GM12878 (cell line): ENCODE results near the gene ZNF791. TPM values are rescaled to one million over a fixed set of nuclear protein-coding genes. Genes with fewer than 3 reads are reported as not detected.

ENCODE experiments used
- CBFB ChIP-seq: IDR thresholded peaks from 2 replicates; pipeline ENCODE4 v1.6.1; 2016; ENCODE audit warnings: antibody characterized with exemption, low read depth
- EED ChIP-seq: sonication (generic); IDR thresholded peaks from 2 replicates; pipeline ENCODE4 v1.6.1; 2016; ENCODE audit warnings: antibody characterized with exemption, low read depth
- FOXM1 ChIP-seq: IDR thresholded peaks from 2 replicates; pipeline ENCODE4 v1.6.1; 2012; ENCODE audit warnings: low read depth, mild to moderate bottlenecking, inconsistent platforms, low read length, moderate library complexity
- GATAD2B ChIP-seq: fragments of 450-650 bp; conservative IDR thresholded peaks from 2 replicates; pipeline ENCODE4 v1.6.1; 2017; ENCODE audit warnings: low read depth, mild to moderate bottlenecking, moderate library complexity
- HDAC6 ChIP-seq: fragments of 200-600 bp; sonication (generic); IDR thresholded peaks from one replicate; pipeline ENCODE4 v1.8.0; 2017; ENCODE audit warnings: antibody characterized with exemption; ENCODE audit not compliant: unreplicated experiment
- IKZF2 ChIP-seq, 2 experiments: fragments of 450-650 bp; IDR thresholded peaks; 2 replicates each; pipeline ENCODE4 v1.6.1; 2017; ENCODE audit warnings: mild to moderate bottlenecking in 2 of 2, moderate library complexity in 2 of 2
- JUNB ChIP-seq: IDR thresholded peaks from 2 replicates; pipeline ENCODE4 v1.6.1; 2016; ENCODE audit warnings: antibody characterized with exemption, mild to moderate bottlenecking
- JUND ChIP-seq: IDR thresholded peaks from 2 replicates; pipeline ENCODE4 v1.6.1; 2012; ENCODE audit warnings: low read depth, mild to moderate bottlenecking, low read length, improper control_type of control experiment, moderate library complexity
- KLF5 ChIP-seq: fragments of 450-650 bp; IDR thresholded peaks from 2 replicates; pipeline ENCODE4 v1.6.1; 2014; ENCODE audit warnings: mild to moderate bottlenecking; ENCODE audit not compliant: partially characterized antibody
- LARP7 ChIP-seq: fragments of 450-650 bp; IDR thresholded peaks from 2 replicates; pipeline ENCODE4 v1.6.1; 2017; ENCODE audit warnings: mild to moderate bottlenecking
- MLLT1 ChIP-seq: fragments of 450-650 bp; IDR thresholded peaks from 2 replicates; pipeline ENCODE4 v1.6.1; 2016; ENCODE audit warnings: mild to moderate bottlenecking
- NFYB ChIP-seq: IDR thresholded peaks from 2 replicates; pipeline ENCODE4 v1.6.1; 2011; ENCODE audit warnings: low read depth, mild to moderate bottlenecking, low read length, improper control_type of control experiment, moderate library complexity; ENCODE audit not compliant: insufficient read depth
- NR2C2 ChIP-seq: IDR thresholded peaks from 2 replicates; pipeline ENCODE4 v1.6.1; 2011; ENCODE audit warnings: borderline replicate concordance, low read depth; ENCODE audit not compliant: control insufficient read depth, insufficient read length
- PAX8 ChIP-seq: fragments of 450-650 bp; IDR thresholded peaks from 2 replicates; pipeline ENCODE4 v1.6.1; 2017; ENCODE audit warnings: mild to moderate bottlenecking, moderate library complexity
- RCOR1 ChIP-seq: conservative IDR thresholded peaks from 2 replicates; pipeline ENCODE4 v1.6.1; 2012; ENCODE audit warnings: low read depth, low read length, improper control_type of control experiment
- SP1 ChIP-seq: IDR thresholded peaks from one replicate; pipeline ENCODE4 v1.6.1; 2011; ENCODE audit warnings: low read depth, low read length
- STAT1 ChIP-seq: fragments of 450-650 bp; conservative IDR thresholded peaks from 2 replicates; pipeline ENCODE4 v1.6.1; 2014; ENCODE audit warnings: antibody characterized with exemption, mild to moderate bottlenecking
- SUPT20H ChIP-seq: IDR thresholded peaks from 2 replicates; pipeline ENCODE4 v1.6.1; 2011; ENCODE audit warnings: low read depth, mild to moderate bottlenecking, low read length, moderate library complexity, borderline replicate concordance; ENCODE audit not compliant: control insufficient read depth
- ZBTB4 ChIP-seq: fragments of 450-650 bp; formaldehyde crosslinking; IDR thresholded peaks from 2 replicates; pipeline ENCODE4 v1.4.0; 2022; ENCODE audit warnings: mild to moderate bottlenecking, moderate library complexity
- ZNF217 ChIP-seq: fragments of 450-650 bp; IDR thresholded peaks from 2 replicates; pipeline ENCODE4 v1.6.1; 2017; ENCODE audit warnings: antibody characterized with exemption, mild to moderate bottlenecking
- polyA plus RNA-seq, 11 experiments: library from polyadenylated mRNA; depleted of rRNA in 4 of 11; unstranded in 6 of 11; stranded (reverse) in 5 of 11; fragments of >200 nt; fragmentation: Nextera tagmentation in 4 of 11; fragmentation: Illumina TruSeq in 1 of 11; extraction: Ambion mirVana in 4 of 11; extraction: Trizol in 1 of 11; gene quantifications; 1 replicate in 1 of 11; 2 replicates in 10 of 11; pipeline versions ENCODE4 v1.2.1 to v1.2.3, GENCODE V29; 2011 to 2016; ENCODE audit warnings: inconsistent platforms in 2 of 11, missing spikeins in 2 of 11, low read depth in 1 of 11
- total RNA-seq, 4 experiments: library from RNA; depleted of rRNA in 3 of 4; stranded (reverse); fragments of >200 nt in 3 of 4; fragmentation: Illumina TruSeq in 1 of 4; extraction: Trizol in 1 of 4; gene quantifications; 2 replicates each; pipeline versions ENCODE4 v1.2.1 to v1.2.3, GENCODE V29; 2013 to 2021
- TF ChIP-seq, protein P1 (sequence below): fragments of 150-350 bp; IDR thresholded peaks from 2 replicates; pipeline ENCODE4 v1.6.1; 2016; ENCODE audit warnings: low read depth, low read length

Gene ZNF791
- total and polyA plus RNA-seq, 10 of the 15 experiments (the other 5 are each of a cell fraction or from before 2014, with no cell fraction given): 7.5 to 24.0 (median 11.8) TPM

- TF ChIP-seq ZNF217 (no peak), FOXM1 (no peak), ZBTB4 (no peak), GATAD2B (0 out of 2 replicates have a peak, but pooled peaks have one; percentile 67), EED (peak; percentile 52), LARP7 (peak; percentile 45; the same call in 1 of the 2 replicates), IKZF2 (IDR thresholded peaks at IDR 0.05) (peak; percentile 64 to 74), KLF5 (no peak), NFYB (peak; percentile 86), NR2C2 (no peak), PAX8 (no peak), STAT1 (peak; percentile 66; the same call in 1 of the 2 replicates), CBFB (peak; percentile 57; the same call in 1 of the 2 replicates), SUPT20H (no peak), HDAC6 (no peak), JUNB (no peak), MLLT1 (no peak), RCOR1 (0 out of 2 replicates have a peak, but pooled peaks have one; percentile 11), JUND (no peak), SP1 (peak; percentile 84)
- TF ChIP-seq, protein P1, sequence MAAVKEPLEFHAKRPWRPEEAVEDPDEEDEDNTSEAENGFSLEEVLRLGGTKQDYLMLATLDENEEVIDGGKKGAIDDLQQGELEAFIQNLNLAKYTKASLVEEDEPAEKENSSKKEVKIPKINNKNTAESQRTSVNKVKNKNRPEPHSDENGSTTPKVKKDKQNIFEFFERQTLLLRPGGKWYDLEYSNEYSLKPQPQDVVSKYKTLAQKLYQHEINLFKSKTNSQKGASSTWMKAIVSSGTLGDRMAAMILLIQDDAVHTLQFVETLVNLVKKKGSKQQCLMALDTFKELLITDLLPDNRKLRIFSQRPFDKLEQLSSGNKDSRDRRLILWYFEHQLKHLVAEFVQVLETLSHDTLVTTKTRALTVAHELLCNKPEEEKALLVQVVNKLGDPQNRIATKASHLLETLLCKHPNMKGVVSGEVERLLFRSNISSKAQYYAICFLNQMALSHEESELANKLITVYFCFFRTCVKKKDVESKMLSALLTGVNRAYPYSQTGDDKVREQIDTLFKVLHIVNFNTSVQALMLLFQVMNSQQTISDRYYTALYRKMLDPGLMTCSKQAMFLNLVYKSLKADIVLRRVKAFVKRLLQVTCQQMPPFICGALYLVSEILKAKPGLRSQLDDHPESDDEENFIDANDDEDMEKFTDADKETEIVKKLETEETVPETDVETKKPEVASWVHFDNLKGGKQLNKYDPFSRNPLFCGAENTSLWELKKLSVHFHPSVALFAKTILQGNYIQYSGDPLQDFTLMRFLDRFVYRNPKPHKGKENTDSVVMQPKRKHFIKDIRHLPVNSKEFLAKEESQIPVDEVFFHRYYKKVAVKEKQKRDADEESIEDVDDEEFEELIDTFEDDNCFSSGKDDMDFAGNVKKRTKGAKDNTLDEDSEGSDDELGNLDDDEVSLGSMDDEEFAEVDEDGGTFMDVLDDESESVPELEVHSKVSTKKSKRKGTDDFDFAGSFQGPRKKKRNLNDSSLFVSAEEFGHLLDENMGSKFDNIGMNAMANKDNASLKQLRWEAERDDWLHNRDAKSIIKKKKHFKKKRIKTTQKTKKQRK: no peak
Observed at GRCh38 chr19:12610540-12611360, at the start of gene ZNF791, which contains the start of gene ZNF490 (continued).
